Thoracic aorta (tissue), 2 donors: ENCODE results near the gene GAA. TPM values are rescaled to one million over a fixed set of nuclear protein-coding genes. Genes with fewer than 3 reads are reported as not detected.
A peak's percentile ranks its signal among the peaks of the same experiment; 100 is the strongest.

ENCODE experiments used
- ATAC-seq: fragments of 150-250 bp; one replicate; pipeline ENCODE4 v1.8.0; 2017; ENCODE audit warnings: low read depth; ENCODE audit not compliant: insufficient number of reproducible peaks, low FRiP score
- DNase-seq: peaks from one replicate; pipeline ENCODE4 v3.0.0-alpha.2; 2020; ENCODE audit warnings: low spot score
- H3K27ac ChIP-seq, 2 donors: fragments of 200-600 bp; sonication (generic); 1 replicate in 1 of 2; 2 replicates in 1 of 2; pipeline ENCODE4 v1.5.1; 2016; ENCODE audit warnings: mild to moderate bottlenecking in 2 of 2, moderate library complexity in 2 of 2
- H3K27me3 ChIP-seq: fragments of 200-600 bp; sonication (generic); replicated peaks from 2 replicates; pipeline ENCODE4 v1.6.0; 2016; ENCODE audit warnings: mild to moderate bottlenecking; ENCODE audit not compliant: insufficient read depth
- H3K36me3 ChIP-seq: fragments of 200-600 bp; sonication (generic); one replicate; pipeline ENCODE4 v1.5.1; 2016
- H3K4me1 ChIP-seq, 2 donors: fragments of 200-600 bp; sonication (generic); 1 replicate in 1 of 2; 2 replicates in 1 of 2; pipeline versions ENCODE4 v1.5.1 to v1.6.0; 2016; ENCODE audit warnings: low read depth in 2 of 2, mild to moderate bottlenecking in 1 of 2; ENCODE audit not compliant: control insufficient read depth in 1 of 2
- H3K4me3 ChIP-seq: fragments of 200-600 bp; sonication (generic); 2 replicates; pipeline ENCODE4 v1.5.1; 2016; ENCODE audit warnings: mild to moderate bottlenecking
- H3K9me3 ChIP-seq: fragments of 200-600 bp; sonication (generic); 2 replicates; pipeline ENCODE4 v1.5.1; 2016
- total RNA-seq, 2 donors: library from RNA; depleted of rRNA; stranded (reverse); fragments of >200 nt; gene quantifications; one replicate each; pipeline versions ENCODE4 v1.1.0 to v1.2.3, GENCODE V29; 2016
- TF ChIP-seq, protein P1 (sequence below): fragments of 200-600 bp; sonication (generic); IDR thresholded peaks from one replicate; pipeline ENCODE4 v1.5.1; 2019; ENCODE audit warnings: antibody characterized with exemption

GAA gene
- total RNA-seq, 2 donors from 2014 or later = 101 to 126 TPM

DNA sequence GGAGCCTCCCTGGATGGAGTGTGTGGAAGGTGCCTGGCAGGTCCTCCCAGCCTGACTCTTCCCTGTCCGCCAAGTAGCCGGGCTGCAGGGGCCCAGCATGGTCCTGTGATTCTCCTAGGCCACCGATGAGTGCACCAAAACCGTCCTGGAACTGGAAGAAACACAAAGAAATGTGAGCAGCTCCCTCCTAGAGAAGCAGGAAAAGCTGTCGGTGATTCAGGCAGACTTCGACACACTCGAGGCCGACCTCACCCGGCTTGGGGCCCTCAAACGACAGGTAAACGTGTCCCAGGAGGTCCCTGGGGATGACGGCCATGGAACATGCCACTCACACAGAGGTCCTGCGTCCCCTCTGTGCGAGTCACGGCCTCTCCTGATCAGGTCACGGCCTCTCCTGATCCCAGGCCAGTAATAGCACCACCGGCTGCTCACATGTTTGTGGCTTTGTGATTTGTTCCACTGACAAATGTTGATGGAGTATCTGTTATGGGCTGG is 4.2 kb upstream of the GAA start:
- no peak overlapping the region for H3K4me3 ChIP-seq
- ATAC-seq (no peak), DNase-seq (no peak)
- H3K27me3 ChIP-seq = no peaks in the 10 kb centered on the region
- peaks cover 2 to 10% of the 10 kb centered on the region in 2 donors for H3K4me1 ChIP-seq
- H3K9me3 ChIP-seq = no peaks in the 10 kb centered on the region
- H3K27ac ChIP-seq = no peak overlapping the region
- TF ChIP-seq, protein P1, sequence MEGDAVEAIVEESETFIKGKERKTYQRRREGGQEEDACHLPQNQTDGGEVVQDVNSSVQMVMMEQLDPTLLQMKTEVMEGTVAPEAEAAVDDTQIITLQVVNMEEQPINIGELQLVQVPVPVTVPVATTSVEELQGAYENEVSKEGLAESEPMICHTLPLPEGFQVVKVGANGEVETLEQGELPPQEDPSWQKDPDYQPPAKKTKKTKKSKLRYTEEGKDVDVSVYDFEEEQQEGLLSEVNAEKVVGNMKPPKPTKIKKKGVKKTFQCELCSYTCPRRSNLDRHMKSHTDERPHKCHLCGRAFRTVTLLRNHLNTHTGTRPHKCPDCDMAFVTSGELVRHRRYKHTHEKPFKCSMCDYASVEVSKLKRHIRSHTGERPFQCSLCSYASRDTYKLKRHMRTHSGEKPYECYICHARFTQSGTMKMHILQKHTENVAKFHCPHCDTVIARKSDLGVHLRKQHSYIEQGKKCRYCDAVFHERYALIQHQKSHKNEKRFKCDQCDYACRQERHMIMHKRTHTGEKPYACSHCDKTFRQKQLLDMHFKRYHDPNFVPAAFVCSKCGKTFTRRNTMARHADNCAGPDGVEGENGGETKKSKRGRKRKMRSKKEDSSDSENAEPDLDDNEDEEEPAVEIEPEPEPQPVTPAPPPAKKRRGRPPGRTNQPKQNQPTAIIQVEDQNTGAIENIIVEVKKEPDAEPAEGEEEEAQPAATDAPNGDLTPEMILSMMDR = no peak
- no peaks in the 10 kb centered on the region for H3K36me3 ChIP-seq

DNA sequence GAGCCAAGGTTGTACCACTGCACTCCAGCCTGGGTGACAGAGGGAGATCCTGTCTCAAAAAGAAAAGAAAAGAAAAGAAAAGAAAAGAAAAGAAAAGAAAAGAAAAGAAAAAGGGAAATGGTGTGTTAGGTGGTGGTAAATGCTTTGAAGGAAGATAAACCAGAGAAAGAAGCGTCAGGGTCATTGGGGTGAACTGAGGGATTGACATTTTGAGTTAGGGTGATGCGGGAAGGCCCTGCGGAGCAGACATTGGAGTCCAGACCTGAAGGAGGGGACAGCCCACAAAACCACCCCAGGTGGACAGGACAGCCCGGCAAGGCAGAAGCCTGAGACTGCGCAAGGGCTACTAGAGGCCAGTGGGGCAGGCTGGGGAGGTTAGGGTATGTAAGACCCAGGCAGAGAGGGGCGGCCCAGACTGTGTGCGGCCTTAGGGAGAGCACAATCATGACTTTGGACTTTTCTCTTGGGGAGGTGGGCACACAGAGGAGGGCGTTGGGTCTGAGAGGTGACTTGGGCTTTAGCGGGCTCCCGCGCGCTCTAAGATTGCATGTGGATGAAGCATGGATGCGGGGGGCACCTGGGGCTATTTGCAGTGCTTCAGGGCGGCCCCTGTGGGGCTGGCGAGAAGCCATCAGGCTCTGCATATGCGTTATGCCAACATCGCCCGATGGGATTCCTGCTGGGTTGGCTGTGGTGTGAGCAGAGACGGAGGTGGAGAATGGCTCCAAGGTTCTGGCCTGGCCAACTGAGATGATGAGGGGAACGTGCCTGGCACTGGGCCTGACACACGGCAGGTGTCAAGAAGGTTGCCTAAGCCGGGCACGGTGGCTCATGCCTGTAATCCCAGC is 3.3 kb upstream of the GAA start:
- DNase-seq = no peak
- Histone ChIP-seq H3K4me1 (peaks cover 2 to 16% of the 10 kb centered on the region in 2 donors), H3K27me3 (no peaks in the 10 kb centered on the region), H3K9me3 (no peaks in the 10 kb centered on the region), H3K27ac (no peak overlapping the region), H3K4me3 (no peak overlapping the region), H3K36me3 (no peaks in the 10 kb centered on the region)
- no peak for ATAC-seq
- TF ChIP-seq, protein P1 = no peak

DNA sequence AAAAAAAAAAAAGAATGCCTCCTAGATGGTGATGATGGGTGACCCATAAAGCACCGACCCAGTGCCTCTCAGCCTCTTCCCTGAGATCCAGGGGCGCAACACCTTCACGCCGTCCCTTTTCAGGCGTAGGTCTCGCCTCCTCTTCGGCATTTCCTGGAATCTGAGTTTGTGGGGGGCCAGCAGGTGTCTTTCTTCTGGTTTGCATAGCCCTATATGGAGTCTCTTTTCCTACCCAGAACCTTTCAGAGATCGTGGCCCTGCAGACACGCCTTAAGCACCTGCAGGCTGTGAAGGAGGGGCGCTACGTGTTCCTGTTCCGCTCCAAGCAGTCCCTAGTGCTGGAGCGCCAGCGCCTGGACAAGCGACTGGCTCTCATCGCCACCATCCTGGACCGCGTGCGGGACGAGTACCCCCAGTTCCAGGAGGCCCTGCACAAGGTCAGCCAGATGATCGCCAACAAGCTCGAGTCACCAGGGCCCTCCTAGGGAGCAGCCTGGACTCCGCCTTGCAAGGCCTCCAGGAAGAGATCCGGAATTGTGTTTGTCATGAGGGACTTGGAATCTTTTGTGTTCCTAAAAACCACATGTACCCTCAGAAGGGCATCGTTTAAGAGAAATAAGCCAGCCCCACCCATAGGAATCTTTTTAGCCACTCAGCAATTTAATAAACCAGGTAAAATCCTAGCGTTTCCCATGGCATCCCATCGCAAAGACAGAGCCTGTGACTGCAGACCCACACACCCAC is 1.9 kb upstream of the GAA start:
- Histone ChIP-seq H3K36me3 (no peaks in the 10 kb centered on the region), H3K9me3 (no peaks in the 10 kb centered on the region), H3K4me1 (peaks cover 2 to 16% of the 10 kb centered on the region in 2 donors), H3K27me3 (no peaks in the 10 kb centered on the region), H3K4me3 (no peak overlapping the region), H3K27ac (no peak overlapping the region)
- ATAC-seq = no peak
- TF ChIP-seq, protein P1 = no peak
- no peak for DNase-seq

DNA sequence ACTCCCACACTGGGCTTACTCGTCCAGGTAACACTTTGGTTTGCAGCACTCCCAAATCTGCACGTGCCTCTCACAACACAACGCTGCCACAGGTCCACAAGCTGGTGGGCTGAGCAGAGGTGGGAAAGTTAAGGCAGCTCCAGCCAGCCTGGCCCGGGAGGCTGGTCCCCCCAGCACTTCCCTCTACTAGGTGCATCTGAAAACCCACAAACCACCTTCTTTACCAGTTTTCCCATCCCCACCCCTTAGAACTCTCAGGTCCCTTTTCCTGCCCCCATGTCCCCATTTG is 1.4 kb upstream of the GAA start:
- TF ChIP-seq, protein P1 = no peak
- Histone ChIP-seq H3K27me3 (no peaks in the 10 kb centered on the region), H3K27ac (no peak overlapping the region), H3K9me3 (no peaks in the 10 kb centered on the region), H3K4me3 (no peak overlapping the region), H3K36me3 (no peaks in the 10 kb centered on the region), H3K4me1 (peaks cover 2 to 16% of the 10 kb centered on the region in 2 donors)
- ATAC-seq (no peak), DNase-seq (no peak)

DNA sequence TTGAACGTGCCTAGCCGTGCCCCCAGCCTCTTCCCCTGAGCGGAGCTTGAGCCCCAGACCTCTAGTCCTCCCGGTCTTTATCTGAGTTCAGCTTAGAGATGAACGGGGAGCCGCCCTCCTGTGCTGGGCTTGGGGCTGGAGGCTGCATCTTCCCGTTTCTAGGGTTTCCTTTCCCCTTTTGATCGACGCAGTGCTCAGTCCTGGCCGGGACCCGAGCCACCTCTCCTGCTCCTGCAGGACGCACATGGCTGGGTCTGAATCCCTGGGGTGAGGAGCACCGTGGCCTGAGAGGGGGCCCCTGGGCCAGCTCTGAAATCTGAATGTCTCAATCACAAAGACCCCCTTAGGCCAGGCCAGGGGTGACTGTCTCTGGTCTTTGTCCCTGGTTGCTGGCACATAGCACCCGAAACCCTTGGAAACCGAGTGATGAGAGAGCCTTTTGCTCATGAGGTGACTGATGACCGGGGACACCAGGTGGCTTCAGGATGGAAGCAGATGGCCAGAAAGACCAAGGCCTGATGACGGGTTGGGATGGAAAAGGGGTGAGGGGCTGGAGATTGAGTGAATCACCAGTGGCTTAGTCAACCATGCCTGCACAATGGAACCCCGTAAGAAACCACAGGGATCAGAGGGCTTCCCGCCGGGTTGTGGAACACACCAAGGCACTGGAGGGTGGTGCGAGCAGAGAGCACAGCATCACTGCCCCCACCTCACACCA is 724 bp downstream of the GAA start:
- Histone ChIP-seq H3K4me3 (peak overlapping the region; percentile 91), H3K36me3 (no peaks in the 10 kb centered on the region), H3K27me3 (no peaks in the 10 kb centered on the region), H3K27ac (peak overlapping the region; percentile 47 to 59), H3K4me1 (peaks cover 2 to 16% of the 10 kb centered on the region in 2 donors), H3K9me3 (no peaks in the 10 kb centered on the region)
- TF ChIP-seq, protein P1 = no peak
- no peak for ATAC-seq
- DNase-seq = no peak
